ENCODE results near the gene RPS28.

- TF ChIP-seq CTCF (conservative IDR thresholded peaks at IDR 0.05; ENCODE audit: low read depth, low read length): peak; percentile 43
- TF ChIP-seq EZH2 (IDR thresholded peaks at IDR 0.05; ENCODE audit: borderline replicate concordance, low read depth, low read length, poor library complexity, severe bottlenecking): no peak
Observed at GRCh38 chr19:8335343-8336071, 14.2 kb downstream of the RPS28 start.
